ENCODE results near the gene EXOC6B. TPM values are rescaled to one million over a fixed set of nuclear protein-coding genes. Genes with fewer than 3 reads are reported as not detected.

Gene EXOC6B
- total RNA-seq, 1 donor from 2014 or later, result 32.4 TPM

DNA sequence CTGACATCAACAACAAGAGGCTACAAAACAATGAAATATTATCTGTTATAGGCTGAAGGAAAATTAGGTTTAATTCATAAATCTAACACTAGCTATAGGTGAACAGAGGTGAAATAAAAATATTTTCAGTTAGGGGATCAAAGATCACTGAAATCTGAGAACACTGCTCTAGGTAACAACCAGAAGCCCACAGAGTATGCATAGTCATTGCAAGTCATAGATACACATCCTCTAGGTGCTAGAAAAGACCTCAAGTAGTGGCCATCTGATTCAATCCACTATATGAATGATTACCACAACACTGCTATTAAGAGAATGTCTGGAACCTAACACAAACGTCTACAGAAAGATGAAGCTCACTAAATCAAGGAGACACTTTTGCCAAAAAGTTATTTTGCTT lies 413.6 kb downstream of the EXOC6B start:
- no peak for DNase-seq (ENCODE audit: low spot score in 2 of 2)
- intact Hi-C loops (cut with DNase I), result no loop called here
- Histone ChIP-seq H3K9me3 (peaks cover 0 to 7% of the 10 kb centered on the region in 2 donors), H3K36me3 (no peaks in the 10 kb centered on the region), H3K4me1 (no peaks in the 10 kb centered on the region), H3K27me3 (no peaks in the 10 kb centered on the region), H3K27ac (no peak overlapping the region), H3K4me3 (no peak overlapping the region)
- TF ChIP-seq, protein P1, sequence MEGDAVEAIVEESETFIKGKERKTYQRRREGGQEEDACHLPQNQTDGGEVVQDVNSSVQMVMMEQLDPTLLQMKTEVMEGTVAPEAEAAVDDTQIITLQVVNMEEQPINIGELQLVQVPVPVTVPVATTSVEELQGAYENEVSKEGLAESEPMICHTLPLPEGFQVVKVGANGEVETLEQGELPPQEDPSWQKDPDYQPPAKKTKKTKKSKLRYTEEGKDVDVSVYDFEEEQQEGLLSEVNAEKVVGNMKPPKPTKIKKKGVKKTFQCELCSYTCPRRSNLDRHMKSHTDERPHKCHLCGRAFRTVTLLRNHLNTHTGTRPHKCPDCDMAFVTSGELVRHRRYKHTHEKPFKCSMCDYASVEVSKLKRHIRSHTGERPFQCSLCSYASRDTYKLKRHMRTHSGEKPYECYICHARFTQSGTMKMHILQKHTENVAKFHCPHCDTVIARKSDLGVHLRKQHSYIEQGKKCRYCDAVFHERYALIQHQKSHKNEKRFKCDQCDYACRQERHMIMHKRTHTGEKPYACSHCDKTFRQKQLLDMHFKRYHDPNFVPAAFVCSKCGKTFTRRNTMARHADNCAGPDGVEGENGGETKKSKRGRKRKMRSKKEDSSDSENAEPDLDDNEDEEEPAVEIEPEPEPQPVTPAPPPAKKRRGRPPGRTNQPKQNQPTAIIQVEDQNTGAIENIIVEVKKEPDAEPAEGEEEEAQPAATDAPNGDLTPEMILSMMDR (IDR thresholded peaks at IDR 0.05), result no peak

DNA sequence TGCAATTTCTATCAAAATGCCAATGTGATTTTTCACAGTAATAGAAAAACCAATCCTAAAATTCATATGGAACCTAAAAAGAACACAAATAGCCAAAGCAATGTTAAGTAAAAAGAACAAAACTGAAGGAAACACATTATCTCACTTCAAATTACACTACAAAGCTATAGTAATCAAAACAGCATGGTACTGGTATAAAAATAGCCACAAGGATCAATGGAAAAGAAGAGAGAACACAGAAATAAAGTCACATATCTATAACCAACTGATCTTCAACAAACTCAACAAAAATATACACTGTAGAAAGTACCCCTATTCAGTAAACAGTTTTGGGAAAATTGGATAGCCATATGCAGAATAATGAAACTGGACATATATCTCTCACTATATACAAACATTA lies 426.0 kb downstream of the EXOC6B start:
- H3K4me3 ChIP-seq, result no peak overlapping the region
- H3K4me1 ChIP-seq, result no peaks in the 10 kb centered on the region
- H3K27me3 ChIP-seq, result no peaks in the 10 kb centered on the region
- peaks cover 0 to 53% of the 10 kb centered on the region in 2 donors for H3K9me3 ChIP-seq
- DNase-seq (ENCODE audit: low spot score in 2 of 2), result no peak
- intact Hi-C loops (cut with DNase I), result no loop called here
- TF ChIP-seq, protein P1 (IDR thresholded peaks at IDR 0.05), result no peak
- H3K27ac ChIP-seq, result no peak overlapping the region
- no peaks in the 10 kb centered on the region for H3K36me3 ChIP-seq

DNA sequence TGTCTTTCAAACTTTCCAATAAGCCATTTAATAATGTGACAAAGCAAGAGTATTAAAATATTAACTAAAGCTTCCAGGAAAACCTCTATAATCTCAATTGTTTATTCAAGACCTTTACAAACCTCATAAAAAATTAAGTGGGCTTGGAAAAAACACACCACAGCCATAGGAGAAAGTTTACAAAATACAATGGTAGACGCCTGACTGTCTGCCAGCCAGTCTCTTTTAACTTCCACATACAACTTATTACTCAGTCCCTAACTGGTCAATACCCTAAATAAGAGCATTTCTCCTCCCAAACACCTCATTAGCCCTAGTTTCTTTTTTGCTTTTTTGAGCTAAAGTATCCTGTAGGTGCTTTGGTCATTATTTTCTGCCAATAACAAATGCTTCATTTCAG lies 430.7 kb downstream of the EXOC6B start:
- intact Hi-C loops (cut with DNase I), result no loop called here
- no peaks in the 10 kb centered on the region for H3K4me1 ChIP-seq
- H3K4me3 ChIP-seq, result no peak overlapping the region
- no peak overlapping the region for H3K27ac ChIP-seq
- no peaks in the 10 kb centered on the region for H3K36me3 ChIP-seq
- H3K9me3 ChIP-seq, result peaks cover 0 to 12% of the 10 kb centered on the region in 2 donors
- no peaks in the 10 kb centered on the region for H3K27me3 ChIP-seq
- no peak for DNase-seq (ENCODE audit: low spot score in 2 of 2)
- TF ChIP-seq, protein P1 (IDR thresholded peaks at IDR 0.05), result no peak

DNA sequence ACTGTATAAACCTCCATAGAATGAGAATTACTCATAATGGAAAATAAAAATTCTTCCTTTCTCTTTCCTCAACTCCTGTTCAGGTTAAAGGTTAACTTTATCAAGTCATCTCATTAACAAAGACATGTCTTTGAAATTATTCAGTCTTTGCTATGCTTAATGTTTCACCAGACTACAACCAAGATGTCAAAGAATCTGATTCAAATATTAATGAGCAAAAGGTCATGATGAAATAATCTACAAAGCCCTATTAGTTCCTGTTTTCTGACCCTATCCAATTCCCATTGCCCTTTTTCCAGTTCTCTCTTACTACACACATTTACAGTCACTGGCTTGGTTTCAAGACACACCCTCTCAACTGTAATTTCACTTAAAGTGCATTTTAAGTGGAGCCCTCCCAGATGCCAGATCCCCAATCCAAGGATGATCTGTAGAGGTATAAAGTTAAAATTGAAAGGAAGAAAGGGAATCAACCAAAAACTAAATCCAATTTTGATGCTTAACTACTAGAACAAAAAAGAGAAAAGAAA lies 431.2 kb downstream of the EXOC6B start:
- Histone ChIP-seq H3K27ac (no peak overlapping the region), H3K27me3 (no peaks in the 10 kb centered on the region), H3K36me3 (no peaks in the 10 kb centered on the region), H3K4me3 (no peak overlapping the region), H3K9me3 (peaks cover 0 to 7% of the 10 kb centered on the region in 2 donors), H3K4me1 (no peaks in the 10 kb centered on the region)
- intact Hi-C loops (cut with DNase I), result no loop called here
- DNase-seq (ENCODE audit: low spot score in 2 of 2), result no peak
- TF ChIP-seq, protein P1 (IDR thresholded peaks at IDR 0.05), result no peak

DNA sequence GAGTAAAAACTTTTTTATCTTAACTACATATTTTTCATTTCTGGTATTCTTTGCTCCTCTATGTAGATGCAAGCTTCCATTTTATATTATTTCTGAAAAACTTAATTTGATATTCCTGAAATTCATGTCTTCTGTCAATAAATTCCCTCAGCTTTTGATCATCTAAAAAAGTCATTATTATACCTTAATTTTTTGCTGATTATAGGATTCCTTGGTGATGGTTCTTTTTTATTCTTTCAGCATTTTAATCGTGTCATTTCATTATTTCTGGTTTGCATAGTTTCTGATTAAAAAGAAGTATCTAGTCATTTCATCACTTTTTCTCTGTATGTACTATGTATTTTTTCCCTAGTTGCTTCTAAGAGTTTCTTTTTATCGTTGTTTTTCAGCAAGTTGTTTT lies 436.4 kb downstream of the EXOC6B start:
- no peak for DNase-seq (ENCODE audit: low spot score in 2 of 2)
- intact Hi-C loops (cut with DNase I), result no loop called here
- H3K36me3 ChIP-seq, result no peaks in the 10 kb centered on the region

More for the DNA sequence above, 436.4 kb downstream of the EXOC6B start:
- TF ChIP-seq, protein P1 (IDR thresholded peaks at IDR 0.05), result no peak
- Histone ChIP-seq H3K27me3 (no peaks in the 10 kb centered on the region), H3K4me1 (no peaks in the 10 kb centered on the region), H3K9me3 (peaks cover 0 to 5% of the 10 kb centered on the region in 2 donors), H3K4me3 (no peak overlapping the region), H3K27ac (no peak overlapping the region)
